HTR-8/SVneo (cell line): ENCODE data around the gene DEUP1.
"Not testable (repeated sequence)": the region's sequence is repeated elsewhere in the genome, so short reads cannot be mapped to it uniquely, and the experiment has no call there.

Source experiments
- DNase-seq: peaks from one replicate; pipeline ENCODE4 v3.0.0; 2011; ENCODE audit warnings: low spot score, mixed read lengths; ENCODE audit not compliant: insufficient read length
- FAIRE-seq: peaks from 2 replicates; lab custom pipeline; 2011; peaks lifted over from hg19 to GRCh38; lab: Jason Lieb, UNC

The DEUP1 gene

GRCh38 chr11:93348930-93349329 lies 18.4 kb downstream of the DEUP1 start:
- no peak for FAIRE-seq
- DNase-seq, result no peak

- FAIRE-seq, result no peak
- DNase-seq, result no peak
These were observed 20.3 kb downstream of the DEUP1 start for GRCh38 chr11:93350835-93351234.

- DNase-seq (no peak), FAIRE-seq (no peak)
These were observed 28.9 kb downstream of the DEUP1 start for GRCh38 chr11:93359396-93359795.

GRCh38 chr11:93361435-93361834 lies 30.9 kb downstream of the DEUP1 start:
- FAIRE-seq (no peak), DNase-seq (no peak)

GRCh38 chr11:93368022-93368421 lies 37.5 kb downstream of the DEUP1 start:
- FAIRE-seq, result no peak

GRCh38 chr11:93370260-93370659 lies 39.7 kb downstream of the DEUP1 start:
- peak; percentile 69 for FAIRE-seq

More at GRCh38 chr11:93368022-93368421, 37.5 kb downstream of the DEUP1 start:
- no peak for DNase-seq

GRCh38 chr11:93389737-93390136 lies 59.2 kb downstream of the DEUP1 start:
- FAIRE-seq (no peak), DNase-seq (no peak)

More at GRCh38 chr11:93370260-93370659, 39.7 kb downstream of the DEUP1 start:
- DNase-seq, result peak; percentile 40

- FAIRE-seq, result no peak
These were observed 62.3 kb downstream of the DEUP1 start for GRCh38 chr11:93392867-93393266.

GRCh38 chr11:93393386-93393785 lies 62.8 kb downstream of the DEUP1 start:
- FAIRE-seq (no peak), DNase-seq (no peak)

More at GRCh38 chr11:93392867-93393266, 62.3 kb downstream of the DEUP1 start:
- DNase-seq, result no peak

GRCh38 chr11:93394488-93394887 lies 63.9 kb downstream of the DEUP1 start:
- FAIRE-seq (no peak), DNase-seq (no peak)

- FAIRE-seq (no peak), DNase-seq (peak; percentile 19)
These were observed 65.8 kb downstream of the DEUP1 start for GRCh38 chr11:93396316-93396715.

- FAIRE-seq (no peak), DNase-seq (no peak)
These were observed 73.4 kb downstream of the DEUP1 start for GRCh38 chr11:93403930-93404329.

GRCh38 chr11:93407777-93408401 lies 77.3 kb downstream of the DEUP1 start:
- FAIRE-seq (peak; percentile 9), DNase-seq (no peak)

- FAIRE-seq (no peak), DNase-seq (no peak)
These were observed 79.9 kb downstream of the DEUP1 start for GRCh38 chr11:93410441-93410840.

- no peak for FAIRE-seq
- DNase-seq, result no peak
These were observed 81.2 kb downstream of the DEUP1 start for GRCh38 chr11:93411705-93412104.

GRCh38 chr11:93432247-93432646 lies 101.7 kb downstream of the DEUP1 start:
- DNase-seq, result no peak
- FAIRE-seq, result no peak

- not testable (repeated sequence) for FAIRE-seq
These were observed 112.7 kb downstream of the DEUP1 start for GRCh38 chr11:93443232-93443631.

GRCh38 chr11:93444617-93445073 lies 114.1 kb downstream of the DEUP1 start:
- no peak for FAIRE-seq
- DNase-seq, result no peak

More at GRCh38 chr11:93443232-93443631, 112.7 kb downstream of the DEUP1 start:
- not testable (repeated sequence) for DNase-seq

GRCh38 chr11:93458286-93458685 lies 127.7 kb downstream of the DEUP1 start:
- FAIRE-seq (no peak), DNase-seq (no peak)

- FAIRE-seq, DNase-seq: not testable (repeated sequence)
These were observed 133.1 kb downstream of the DEUP1 start for GRCh38 chr11:93463666-93464065.

- FAIRE-seq (no peak), DNase-seq (no peak)
These were observed 134.5 kb downstream of the DEUP1 start for GRCh38 chr11:93464927-93465540.

- DNase-seq (no peak), FAIRE-seq (no peak)
These were observed 136.5 kb downstream of the DEUP1 start for GRCh38 chr11:93467054-93467453.
